SK-N-SH treated with all-trans-retinoic acid at 6 μM for 48 hours (cell line): ENCODE data around the gene DPYSL3.

ENCODE experiments used
- ARNTL ChIP-seq: fragments of 450-650 bp; formaldehyde crosslinking; IDR thresholded peaks from 2 replicates; pipeline ENCODE4 v1.5.0; 2020; ENCODE audit warnings: low read depth, mild to moderate bottlenecking, moderate library complexity, borderline replicate concordance
- BACH2 ChIP-seq: fragments of 250-450 bp; sonication (Bioruptor Pico); IDR thresholded peaks from 2 replicates; pipeline ENCODE4 v1.9.0; 2021; ENCODE audit warnings: mild to moderate bottlenecking, borderline replicate concordance
- GLIS3 ChIP-seq: fragments of 250-450 bp; sonication (Bioruptor Pico); IDR thresholded peaks from 2 replicates; pipeline ENCODE4 v1.5.0; 2020; ENCODE audit warnings: mild to moderate bottlenecking, moderate library complexity
- RARB ChIP-seq: fragments of 250-450 bp; sonication (Bioruptor Pico); IDR thresholded peaks from 2 replicates; pipeline ENCODE4 v1.8.0; 2021; ENCODE audit warnings: mild to moderate bottlenecking, moderate library complexity
- ZFP3 ChIP-seq: fragments of 250-450 bp; sonication (Bioruptor Pico); IDR thresholded peaks from 2 replicates; pipeline ENCODE4 v1.5.0; 2020; ENCODE audit warnings: mild to moderate bottlenecking, moderate library complexity
- ZNF8 ChIP-seq: fragments of 450-650 bp; formaldehyde crosslinking; IDR thresholded peaks from 2 replicates; pipeline ENCODE4 v1.5.0; 2020; ENCODE audit warnings: mild to moderate bottlenecking, moderate library complexity
- TF ChIP-seq, protein P1 (sequence below): fragments of 250-450 bp; sonication (Bioruptor Pico); IDR thresholded peaks from 2 replicates; pipeline ENCODE4 v1.5.1; 2020; ENCODE audit warnings: low read depth, mild to moderate bottlenecking, moderate library complexity
- TF ChIP-seq, protein P2 (sequence below): fragments of 250-450 bp; sonication (Bioruptor Pico); IDR thresholded peaks from 2 replicates; pipeline ENCODE4 v1.8.0; 2020; ENCODE audit warnings: mild to moderate bottlenecking, moderate library complexity, borderline replicate concordance
- TF ChIP-seq, protein P3 (sequence below): fragments of 250-450 bp; sonication (Bioruptor Pico); IDR thresholded peaks from 2 replicates; pipeline ENCODE4 v1.8.0; 2021; ENCODE audit warnings: low read depth, mild to moderate bottlenecking, moderate library complexity, borderline replicate concordance
- TF ChIP-seq, protein P4 (sequence below): fragments of 250-450 bp; sonication (Bioruptor Pico); IDR thresholded peaks from 2 replicates; pipeline ENCODE4 v1.5.0; 2020; ENCODE audit warnings: mild to moderate bottlenecking, moderate library complexity

DNA sequence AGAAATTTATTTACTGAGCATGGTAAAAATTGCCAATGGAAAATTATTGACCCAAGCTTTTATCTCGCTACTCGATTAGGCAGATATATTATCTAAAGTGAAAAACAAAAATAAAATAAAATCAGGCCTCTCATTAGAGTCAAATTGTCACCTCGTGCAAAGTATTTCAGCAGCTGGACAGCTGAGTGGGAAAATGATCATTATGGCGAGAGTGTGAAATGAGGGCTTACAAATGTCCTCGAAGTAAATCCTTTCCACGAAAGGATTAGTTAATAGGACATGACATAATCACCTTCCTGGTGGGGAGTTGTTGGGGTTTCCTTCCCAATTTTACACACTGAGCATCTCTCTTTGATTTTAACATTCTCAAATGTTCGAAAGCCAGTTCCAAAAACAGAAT lies 5.4 kb upstream of the DPYSL3 start:
- TF ChIP-seq, protein P1, sequence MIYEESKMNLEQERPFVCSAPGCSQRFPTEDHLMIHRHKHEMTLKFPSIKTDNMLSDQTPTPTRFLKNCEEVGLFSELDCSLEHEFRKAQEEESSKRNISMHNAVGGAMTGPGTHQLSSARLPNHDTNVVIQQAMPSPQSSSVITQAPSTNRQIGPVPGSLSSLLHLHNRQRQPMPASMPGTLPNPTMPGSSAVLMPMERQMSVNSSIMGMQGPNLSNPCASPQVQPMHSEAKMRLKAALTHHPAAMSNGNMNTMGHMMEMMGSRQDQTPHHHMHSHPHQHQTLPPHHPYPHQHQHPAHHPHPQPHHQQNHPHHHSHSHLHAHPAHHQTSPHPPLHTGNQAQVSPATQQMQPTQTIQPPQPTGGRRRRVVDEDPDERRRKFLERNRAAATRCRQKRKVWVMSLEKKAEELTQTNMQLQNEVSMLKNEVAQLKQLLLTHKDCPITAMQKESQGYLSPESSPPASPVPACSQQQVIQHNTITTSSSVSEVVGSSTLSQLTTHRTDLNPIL (CRISPR knock-in tag) = no peak
- TF ChIP-seq ARNTL (CRISPR knock-in tag) (no peak), BACH2 (CRISPR knock-in tag) (no peak), GLIS3 (CRISPR knock-in tag) (no peak), ZNF8 (CRISPR knock-in tag) (no peak), ZFP3 (no peak), RARB (CRISPR knock-in tag) (no peak)
- TF ChIP-seq, protein P2, sequence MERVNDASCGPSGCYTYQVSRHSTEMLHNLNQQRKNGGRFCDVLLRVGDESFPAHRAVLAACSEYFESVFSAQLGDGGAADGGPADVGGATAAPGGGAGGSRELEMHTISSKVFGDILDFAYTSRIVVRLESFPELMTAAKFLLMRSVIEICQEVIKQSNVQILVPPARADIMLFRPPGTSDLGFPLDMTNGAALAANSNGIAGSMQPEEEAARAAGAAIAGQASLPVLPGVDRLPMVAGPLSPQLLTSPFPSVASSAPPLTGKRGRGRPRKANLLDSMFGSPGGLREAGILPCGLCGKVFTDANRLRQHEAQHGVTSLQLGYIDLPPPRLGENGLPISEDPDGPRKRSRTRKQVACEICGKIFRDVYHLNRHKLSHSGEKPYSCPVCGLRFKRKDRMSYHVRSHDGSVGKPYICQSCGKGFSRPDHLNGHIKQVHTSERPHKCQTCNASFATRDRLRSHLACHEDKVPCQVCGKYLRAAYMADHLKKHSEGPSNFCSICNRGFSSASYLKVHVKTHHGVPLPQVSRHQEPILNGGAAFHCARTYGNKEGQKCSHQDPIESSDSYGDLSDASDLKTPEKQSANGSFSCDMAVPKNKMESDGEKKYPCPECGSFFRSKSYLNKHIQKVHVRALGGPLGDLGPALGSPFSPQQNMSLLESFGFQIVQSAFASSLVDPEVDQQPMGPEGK (CRISPR knock-in tag) = no peak
- TF ChIP-seq, protein P3, sequence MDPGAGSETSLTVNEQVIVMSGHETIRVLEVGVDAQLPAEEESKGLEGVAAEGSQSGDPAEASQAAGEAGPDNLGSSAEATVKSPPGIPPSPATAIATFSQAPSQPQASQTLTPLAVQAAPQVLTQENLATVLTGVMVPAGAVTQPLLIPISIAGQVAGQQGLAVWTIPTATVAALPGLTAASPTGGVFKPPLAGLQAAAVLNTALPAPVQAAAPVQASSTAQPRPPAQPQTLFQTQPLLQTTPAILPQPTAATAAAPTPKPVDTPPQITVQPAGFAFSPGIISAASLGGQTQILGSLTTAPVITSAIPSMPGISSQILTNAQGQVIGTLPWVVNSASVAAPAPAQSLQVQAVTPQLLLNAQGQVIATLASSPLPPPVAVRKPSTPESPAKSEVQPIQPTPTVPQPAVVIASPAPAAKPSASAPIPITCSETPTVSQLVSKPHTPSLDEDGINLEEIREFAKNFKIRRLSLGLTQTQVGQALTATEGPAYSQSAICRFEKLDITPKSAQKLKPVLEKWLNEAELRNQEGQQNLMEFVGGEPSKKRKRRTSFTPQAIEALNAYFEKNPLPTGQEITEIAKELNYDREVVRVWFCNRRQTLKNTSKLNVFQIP = no peak
- TF ChIP-seq, protein P4, sequence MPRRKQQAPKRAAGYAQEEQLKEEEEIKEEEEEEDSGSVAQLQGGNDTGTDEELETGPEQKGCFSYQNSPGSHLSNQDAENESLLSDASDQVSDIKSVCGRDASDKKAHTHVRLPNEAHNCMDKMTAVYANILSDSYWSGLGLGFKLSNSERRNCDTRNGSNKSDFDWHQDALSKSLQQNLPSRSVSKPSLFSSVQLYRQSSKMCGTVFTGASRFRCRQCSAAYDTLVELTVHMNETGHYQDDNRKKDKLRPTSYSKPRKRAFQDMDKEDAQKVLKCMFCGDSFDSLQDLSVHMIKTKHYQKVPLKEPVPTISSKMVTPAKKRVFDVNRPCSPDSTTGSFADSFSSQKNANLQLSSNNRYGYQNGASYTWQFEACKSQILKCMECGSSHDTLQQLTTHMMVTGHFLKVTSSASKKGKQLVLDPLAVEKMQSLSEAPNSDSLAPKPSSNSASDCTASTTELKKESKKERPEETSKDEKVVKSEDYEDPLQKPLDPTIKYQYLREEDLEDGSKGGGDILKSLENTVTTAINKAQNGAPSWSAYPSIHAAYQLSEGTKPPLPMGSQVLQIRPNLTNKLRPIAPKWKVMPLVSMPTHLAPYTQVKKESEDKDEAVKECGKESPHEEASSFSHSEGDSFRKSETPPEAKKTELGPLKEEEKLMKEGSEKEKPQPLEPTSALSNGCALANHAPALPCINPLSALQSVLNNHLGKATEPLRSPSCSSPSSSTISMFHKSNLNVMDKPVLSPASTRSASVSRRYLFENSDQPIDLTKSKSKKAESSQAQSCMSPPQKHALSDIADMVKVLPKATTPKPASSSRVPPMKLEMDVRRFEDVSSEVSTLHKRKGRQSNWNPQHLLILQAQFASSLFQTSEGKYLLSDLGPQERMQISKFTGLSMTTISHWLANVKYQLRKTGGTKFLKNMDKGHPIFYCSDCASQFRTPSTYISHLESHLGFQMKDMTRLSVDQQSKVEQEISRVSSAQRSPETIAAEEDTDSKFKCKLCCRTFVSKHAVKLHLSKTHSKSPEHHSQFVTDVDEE (CRISPR knock-in tag) = no peak
